ENCODE results near the gene HLA-C.
"Not testable (repeated sequence)": the region's sequence is repeated elsewhere in the genome, so short reads cannot be mapped to it uniquely, and the experiment has no call there.

Gene HLA-C

DNA sequence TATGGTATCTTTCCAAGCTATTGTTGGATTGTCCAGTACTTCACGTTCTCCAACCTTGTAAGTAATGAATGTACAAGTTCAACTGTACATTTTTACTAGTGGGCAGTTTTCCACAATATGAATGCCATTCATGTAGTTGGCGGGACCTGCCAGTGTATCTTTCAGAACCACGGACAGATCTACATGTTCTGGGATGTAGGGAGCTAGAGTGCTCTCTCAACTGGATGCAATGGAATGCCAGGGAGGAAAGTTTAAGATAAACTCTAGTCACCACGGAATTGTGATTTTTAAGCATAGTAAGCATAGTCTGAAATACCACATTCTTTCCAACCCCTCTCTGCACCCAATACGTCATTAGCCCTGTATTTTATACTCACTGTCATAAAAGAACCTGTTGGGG, 21.5 kb upstream of the HLA-C start:
- Histone ChIP-seq H3K36me3 (ENCODE audit: control insufficient read depth in 4 of 4, insufficient read depth in 4 of 4, low read length in 3 of 4) (no peaks in the 10 kb centered on the region), H3K27me3 (replicated peaks in 2 of 5; ENCODE audit: control insufficient read depth in 4 of 5, insufficient read depth in 5 of 5, low read length in 4 of 5) (peaks cover 0 to 16% (median 6%) of the 10 kb centered on the region in 5 experiments), H3K4me1 (ENCODE audit: control extremely low read depth in 1 of 4, control insufficient read depth in 4 of 4, insufficient read depth in 4 of 4, low read length in 3 of 4) (no peaks in the 10 kb centered on the region), H3K27ac (ENCODE audit: insufficient read depth in 1 of 2, low read depth in 1 of 2, low read length in 2 of 2, poor library complexity in 1 of 2, severe bottlenecking in 2 of 2) (no peak overlapping the region), H3K4me3 (ENCODE audit: control insufficient read depth in 1 of 7, extremely low read depth in 1 of 7, insufficient read depth in 4 of 7, low read depth in 2 of 7, low read length in 6 of 7) (no peak overlapping the region), H3K9me3 (ENCODE audit: control extremely low read depth in 1 of 5, control insufficient read depth in 4 of 5, insufficient read depth in 2 of 5, low read depth in 1 of 5, low read length in 4 of 5) (peaks cover 0 to 5% (median 0%) of the 10 kb centered on the region in 5 experiments)
- ChIA-PET CTCF (no interaction called here), POLR2A (no interaction called here)
- no peak for DNase-seq
- 71% methylated on average over 2 of the region's 5 CpGs for WGBS (ENCODE audit: insufficient coverage)

DNA sequence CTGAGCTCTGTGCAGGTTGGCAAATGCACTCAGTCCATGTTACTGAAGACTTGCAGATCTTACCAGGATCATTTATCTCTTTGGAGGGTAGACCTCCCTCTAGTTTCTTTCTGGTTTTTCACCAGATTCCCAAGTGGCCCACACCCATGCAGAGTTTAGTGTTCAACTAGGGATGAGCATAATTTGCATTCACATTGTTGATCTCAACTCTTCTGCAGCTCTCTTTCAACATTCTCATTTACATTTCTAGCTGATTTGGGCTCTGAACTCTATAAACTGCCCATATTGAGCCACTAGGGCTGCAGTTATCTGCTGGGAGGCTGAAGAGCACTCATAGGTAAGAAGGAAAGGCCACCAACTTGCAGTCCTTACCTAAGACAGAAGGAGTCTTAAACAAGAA, 17.9 kb upstream of the HLA-C start:
- Histone ChIP-seq H3K27me3 (replicated peaks in 2 of 5; ENCODE audit: control insufficient read depth in 4 of 5, insufficient read depth in 5 of 5, low read length in 4 of 5) (peaks cover 0 to 17% (median 4%) of the 10 kb centered on the region in 5 experiments), H3K9me3 (ENCODE audit: control extremely low read depth in 1 of 5, control insufficient read depth in 4 of 5, insufficient read depth in 2 of 5, low read depth in 1 of 5, low read length in 4 of 5) (no peaks in the 10 kb centered on the region), H3K4me1 (ENCODE audit: control extremely low read depth in 1 of 4, control insufficient read depth in 4 of 4, insufficient read depth in 4 of 4, low read length in 3 of 4) (peaks cover 0 to 12% (median 0%) of the 10 kb centered on the region in 4 experiments), H3K27ac (ENCODE audit: insufficient read depth in 1 of 2, low read depth in 1 of 2, low read length in 2 of 2, poor library complexity in 1 of 2, severe bottlenecking in 2 of 2) (no peak overlapping the region), H3K4me3 (ENCODE audit: control insufficient read depth in 1 of 7, extremely low read depth in 1 of 7, insufficient read depth in 4 of 7, low read depth in 2 of 7, low read length in 6 of 7) (no peak overlapping the region), H3K36me3 (ENCODE audit: control insufficient read depth in 4 of 4, insufficient read depth in 4 of 4, low read length in 3 of 4) (no peaks in the 10 kb centered on the region)
- ChIA-PET CTCF (no interaction called here), POLR2A (interaction anchor here (0.6 kb wide), 1 partner anchor 40 kb away, joined by 3 read pairs; no protein-coding TSS in a partner anchor)
- DNase-seq = no peak

DNA sequence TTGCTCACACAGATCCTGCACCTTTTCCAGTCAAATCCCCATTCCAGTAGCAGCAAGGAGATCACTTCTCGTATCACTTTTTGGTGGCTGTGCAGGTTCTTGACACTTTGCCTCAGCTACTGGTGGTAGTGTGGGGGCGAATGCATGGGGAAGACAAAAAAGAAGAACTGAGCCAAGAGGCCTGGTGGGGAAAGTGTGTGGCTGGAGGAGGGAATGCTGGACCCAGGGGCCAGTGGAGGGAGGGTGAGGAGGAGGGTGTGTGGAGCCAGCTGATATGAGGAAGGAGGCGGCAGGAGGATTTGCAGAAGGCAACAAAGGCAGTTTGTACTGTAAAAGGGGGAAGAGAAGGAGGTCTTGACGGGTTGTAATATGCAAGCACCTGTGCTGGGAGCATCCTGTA, 15.7 kb upstream of the HLA-C start:
- POLR2A ChIA-PET = no interaction called here
- Histone ChIP-seq H3K27ac (ENCODE audit: insufficient read depth in 1 of 2, low read depth in 1 of 2, low read length in 2 of 2, poor library complexity in 1 of 2, severe bottlenecking in 2 of 2) (no peak overlapping the region), H3K36me3 (ENCODE audit: control insufficient read depth in 4 of 4, insufficient read depth in 4 of 4, low read length in 3 of 4) (no peaks in the 10 kb centered on the region), H3K27me3 (replicated peaks in 2 of 5; ENCODE audit: control insufficient read depth in 4 of 5, insufficient read depth in 5 of 5, low read length in 4 of 5) (peaks cover 0 to 8% (median 0%) of the 10 kb centered on the region in 5 experiments), H3K4me3 (ENCODE audit: control insufficient read depth in 1 of 7, extremely low read depth in 1 of 7, insufficient read depth in 4 of 7, low read depth in 2 of 7, low read length in 6 of 7) (no peak overlapping the region), H3K4me1 (ENCODE audit: control extremely low read depth in 1 of 4, control insufficient read depth in 4 of 4, insufficient read depth in 4 of 4, low read length in 3 of 4) (peaks cover 0 to 12% (median 0%) of the 10 kb centered on the region in 4 experiments), H3K9me3 (ENCODE audit: control extremely low read depth in 1 of 5, control insufficient read depth in 4 of 5, insufficient read depth in 2 of 5, low read depth in 1 of 5, low read length in 4 of 5) (no peaks in the 10 kb centered on the region)
- DNase-seq = no peak
- CTCF ChIA-PET = interaction anchor here (2.2 to 2.5 kb wide), 2 partner anchors 9 to 80 kb away, joined by 9 read pairs; no protein-coding TSS in a partner anchor
- WGBS (ENCODE audit: insufficient coverage) = 100% methylated on average over 3 of the region's 4 CpGs

DNA sequence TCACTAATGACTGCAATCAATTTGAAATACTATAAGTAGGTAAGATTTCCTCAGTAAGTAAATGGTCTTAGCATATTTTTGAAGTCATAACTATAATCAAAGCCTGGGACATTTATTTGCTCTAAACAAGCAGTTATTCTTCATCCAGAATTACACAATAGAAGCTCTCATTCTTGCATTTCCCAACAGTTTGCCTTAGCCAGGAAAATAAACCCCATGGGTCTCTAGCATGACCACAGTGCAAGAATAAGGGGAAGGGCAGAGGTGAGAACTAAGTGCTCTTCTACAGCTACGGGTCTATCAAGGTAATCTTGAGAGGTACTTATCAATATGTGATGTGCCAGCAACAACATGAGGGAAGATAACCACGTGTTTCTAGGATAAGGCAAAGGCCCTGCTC, 14.1 kb upstream of the HLA-C start:
- ChIA-PET CTCF (interaction anchor here (0.6 to 2.5 kb wide), 7 partner anchors 9 to 188 kb away, joined by 3 to 9 read pairs (median 4); no protein-coding TSS in a partner anchor), POLR2A (no interaction called here)
- Histone ChIP-seq H3K4me3 (ENCODE audit: control insufficient read depth in 1 of 7, extremely low read depth in 1 of 7, insufficient read depth in 4 of 7, low read depth in 2 of 7, low read length in 6 of 7) (no peak overlapping the region), H3K9me3 (ENCODE audit: control extremely low read depth in 1 of 5, control insufficient read depth in 4 of 5, insufficient read depth in 2 of 5, low read depth in 1 of 5, low read length in 4 of 5) (peaks cover 0 to 4% (median 0%) of the 10 kb centered on the region in 5 experiments), H3K27ac (ENCODE audit: insufficient read depth in 1 of 2, low read depth in 1 of 2, low read length in 2 of 2, poor library complexity in 1 of 2, severe bottlenecking in 2 of 2) (no peak overlapping the region), H3K27me3 (replicated peaks in 2 of 5; ENCODE audit: control insufficient read depth in 4 of 5, insufficient read depth in 5 of 5, low read length in 4 of 5) (peaks cover 0 to 8% (median 0%) of the 10 kb centered on the region in 5 experiments), H3K36me3 (ENCODE audit: control insufficient read depth in 4 of 4, insufficient read depth in 4 of 4, low read length in 3 of 4) (no peaks in the 10 kb centered on the region), H3K4me1 (ENCODE audit: control extremely low read depth in 1 of 4, control insufficient read depth in 4 of 4, insufficient read depth in 4 of 4, low read length in 3 of 4) (peaks cover 0 to 12% (median 0%) of the 10 kb centered on the region in 4 experiments)
- DNase-seq = no peak
- WGBS (ENCODE audit: insufficient coverage) = 100% methylated on average over 2 of the region's 2 CpGs

DNA sequence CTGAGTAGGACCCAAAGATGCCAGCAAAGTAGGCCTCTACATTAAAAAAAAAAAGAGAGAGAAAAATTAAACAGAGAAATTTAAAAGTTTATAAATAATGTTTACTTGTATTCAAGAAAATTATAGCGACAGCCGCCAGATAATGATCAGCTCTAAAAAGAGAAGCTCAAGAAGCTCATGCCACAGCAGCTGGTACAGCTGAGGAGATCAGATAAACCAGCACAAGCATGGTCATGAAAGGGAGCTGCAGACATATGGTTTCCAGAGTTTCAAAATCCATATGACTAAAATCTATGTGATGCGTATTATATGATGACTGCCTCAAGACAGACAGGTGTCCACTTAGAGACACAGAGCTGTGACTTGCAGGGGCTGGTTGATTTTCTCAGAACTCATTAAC, 13.6 kb upstream of the HLA-C start:
- Histone ChIP-seq H3K4me3 (ENCODE audit: control insufficient read depth in 1 of 7, extremely low read depth in 1 of 7, insufficient read depth in 4 of 7, low read depth in 2 of 7, low read length in 6 of 7) (no peak overlapping the region), H3K9me3 (ENCODE audit: control extremely low read depth in 1 of 5, control insufficient read depth in 4 of 5, insufficient read depth in 2 of 5, low read depth in 1 of 5, low read length in 4 of 5) (peaks cover 0 to 4% (median 0%) of the 10 kb centered on the region in 5 experiments), H3K4me1 (ENCODE audit: control extremely low read depth in 1 of 4, control insufficient read depth in 4 of 4, insufficient read depth in 4 of 4, low read length in 3 of 4) (peaks cover 0 to 12% (median 0%) of the 10 kb centered on the region in 4 experiments), H3K36me3 (ENCODE audit: control insufficient read depth in 4 of 4, insufficient read depth in 4 of 4, low read length in 3 of 4) (no peaks in the 10 kb centered on the region), H3K27ac (ENCODE audit: insufficient read depth in 1 of 2, low read depth in 1 of 2, low read length in 2 of 2, poor library complexity in 1 of 2, severe bottlenecking in 2 of 2) (no peak overlapping the region), H3K27me3 (replicated peaks in 2 of 5; ENCODE audit: control insufficient read depth in 4 of 5, insufficient read depth in 5 of 5, low read length in 4 of 5) (peaks cover 0 to 8% (median 0%) of the 10 kb centered on the region in 5 experiments)
- CTCF ChIA-PET = interaction anchor here (0.6 to 2.5 kb wide), 7 partner anchors 9 to 187 kb away, joined by 3 to 9 read pairs (median 4); no protein-coding TSS in a partner anchor
- WGBS (ENCODE audit: insufficient coverage) = 20% methylated on average over 1 of the region's 3 CpGs
- DNase-seq = peak; percentile 42 to 93 (median 86)
- POLR2A ChIA-PET = no interaction called here

DNA sequence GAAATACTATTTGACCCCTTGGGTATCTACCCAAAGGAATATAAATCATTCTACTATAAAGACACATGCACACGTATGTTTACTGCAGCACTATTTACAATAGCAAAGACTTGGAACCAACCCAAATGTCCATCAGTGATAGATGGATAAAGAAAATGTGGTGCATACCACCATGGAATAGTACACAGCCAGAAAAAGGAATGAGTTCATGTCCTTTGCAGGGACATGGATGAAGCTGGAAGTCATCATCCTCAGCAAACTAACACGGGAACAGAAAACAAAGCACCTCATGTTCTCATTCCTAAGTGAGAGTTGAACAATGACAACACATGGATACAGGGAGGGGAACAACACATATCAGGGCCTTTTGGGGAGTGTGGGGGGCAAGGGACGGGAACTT, 7.8 kb upstream of the HLA-C start:
- DNase-seq; H3K4me3 ChIP-seq (ENCODE audit: control insufficient read depth in 1 of 7, extremely low read depth in 1 of 7, insufficient read depth in 4 of 7, low read depth in 2 of 7, low read length in 6 of 7); H3K4me1 ChIP-seq (ENCODE audit: control extremely low read depth in 1 of 4, control insufficient read depth in 4 of 4, insufficient read depth in 4 of 4, low read length in 3 of 4); POLR2A ChIA-PET; H3K9me3 ChIP-seq (ENCODE audit: control extremely low read depth in 1 of 5, control insufficient read depth in 4 of 5, insufficient read depth in 2 of 5, low read depth in 1 of 5, low read length in 4 of 5); H3K27ac ChIP-seq (ENCODE audit: insufficient read depth in 1 of 2, low read depth in 1 of 2, low read length in 2 of 2, poor library complexity in 1 of 2, severe bottlenecking in 2 of 2); H3K27me3 ChIP-seq (replicated peaks in 2 of 5; ENCODE audit: control insufficient read depth in 4 of 5, insufficient read depth in 5 of 5, low read length in 4 of 5); CTCF ChIA-PET; H3K36me3 ChIP-seq (ENCODE audit: control insufficient read depth in 4 of 4, insufficient read depth in 4 of 4, low read length in 3 of 4): not testable (repeated sequence)
- 100% methylated on average over 2 of the region's 3 CpGs for WGBS (ENCODE audit: insufficient coverage)

DNA sequence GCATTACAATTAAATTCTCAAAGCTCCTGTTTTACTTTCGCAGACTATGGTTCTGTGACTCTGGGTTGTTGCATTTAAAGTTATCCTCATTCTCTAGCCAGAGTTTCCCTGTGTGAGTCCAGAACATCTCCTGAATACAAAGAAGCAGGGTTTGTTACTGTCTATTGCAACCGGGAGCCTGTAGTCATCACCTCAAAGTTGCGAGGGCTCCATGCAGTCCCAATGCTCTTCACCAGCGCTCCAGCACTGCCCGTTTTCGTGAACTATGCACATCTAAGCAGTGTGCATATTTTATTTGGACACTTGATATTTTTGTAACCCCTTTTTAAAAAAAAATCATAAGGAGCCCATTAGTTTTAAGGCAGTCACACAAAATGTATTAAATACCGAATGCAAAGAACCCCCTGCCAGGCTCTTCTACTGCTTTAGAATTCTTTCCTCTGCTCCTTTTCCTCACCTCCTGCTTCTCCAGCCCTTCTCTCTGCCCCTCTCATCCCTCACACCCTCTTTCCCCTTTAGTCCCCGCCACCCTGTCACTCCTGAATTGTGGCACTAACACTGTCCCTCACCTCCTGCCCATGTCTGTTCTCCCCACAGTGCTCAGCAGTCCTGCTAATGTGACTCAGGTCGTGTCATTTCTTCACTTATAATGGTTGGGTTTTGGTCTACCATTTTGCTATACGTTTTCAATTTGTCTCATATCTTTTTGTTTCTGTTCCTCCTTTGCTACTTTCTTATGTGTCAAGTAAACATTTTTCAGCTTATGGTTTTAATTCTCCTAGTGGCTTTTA, 1.1 kb upstream of the HLA-C start:
- POLR2A ChIA-PET = interaction anchor here (0.6 kb wide), 1 partner anchor 59 kb away, joined by 3 read pairs; no protein-coding TSS in a partner anchor

More for the DNA sequence above, 1.1 kb upstream of the HLA-C start:
- Histone ChIP-seq H3K9me3 (ENCODE audit: control extremely low read depth in 1 of 5, control insufficient read depth in 4 of 5, insufficient read depth in 2 of 5, low read depth in 1 of 5, low read length in 4 of 5) (no peaks in the 10 kb centered on the region), H3K4me3 (ENCODE audit: control insufficient read depth in 1 of 7, extremely low read depth in 1 of 7, insufficient read depth in 4 of 7, low read depth in 2 of 7, low read length in 6 of 7) (peak overlapping the region in 4 of 7 experiments; percentile 72 to 89 (median 81)), H3K27me3 (replicated peaks in 2 of 5; ENCODE audit: control insufficient read depth in 4 of 5, insufficient read depth in 5 of 5, low read length in 4 of 5) (no peaks in the 10 kb centered on the region), H3K4me1 (ENCODE audit: control extremely low read depth in 1 of 4, control insufficient read depth in 4 of 4, insufficient read depth in 4 of 4, low read length in 3 of 4) (peaks cover 0 to 30% (median 15%) of the 10 kb centered on the region in 4 experiments), H3K36me3 (ENCODE audit: control insufficient read depth in 4 of 4, insufficient read depth in 4 of 4, low read length in 3 of 4) (peaks cover 2 to 29% (median 18%) of the 10 kb centered on the region in 4 experiments), H3K27ac (ENCODE audit: insufficient read depth in 1 of 2, low read depth in 1 of 2, low read length in 2 of 2, poor library complexity in 1 of 2, severe bottlenecking in 2 of 2) (peak overlapping the region in 1 of 2 experiments; percentile 94)
- DNase-seq = peak in 1 of 3 donors; percentile 17
- CTCF ChIA-PET = no interaction called here
- 70% methylated on average over 5 of the region's 10 CpGs for WGBS (ENCODE audit: insufficient coverage)

Measured in common myeloid progenitor, CD34-positive (primary cell).